Hepatocyte (in vitro differentiated cells): ENCODE results near the gene ABLIM1.

Experiments
- CTCF ChIP-seq: fragments of 200-600 bp; sonication (generic); IDR thresholded peaks from 2 replicates; pipeline ENCODE4 v1.5.1; 2016; ENCODE audit warnings: antibody characterized with exemption, mild to moderate bottlenecking; ENCODE audit not compliant: poor library complexity
- EZH2phosphoT487 ChIP-seq: fragments of 200-600 bp; sonication (generic); IDR thresholded peaks from one replicate; pipeline ENCODE4 v1.6.1; 2018; ENCODE audit warnings: antibody characterized with exemption, mild to moderate bottlenecking, low read depth, moderate library complexity; ENCODE audit not compliant: unreplicated experiment, severe bottlenecking

- TF ChIP-seq EZH2phosphoT487 (no peak), CTCF (no peak)
Observed at GRCh38 chr10:114678820-114679219, 20.7 kb upstream of the ABLIM1 start.
